Peyer's patch (tissue), 4 donors: ENCODE measurements around the gene PPIA. TPM values are rescaled to one million over a fixed set of nuclear protein-coding genes. Genes with fewer than 3 reads are reported as not detected.

Source experiments
- DNase-seq, 3 donors: peaks; one replicate each; pipeline ENCODE4 v3.0.0-alpha.2; 2017 to 2019
- H3K27ac ChIP-seq, 4 donors: fragments of 200-600 bp; sonication (generic); one replicate each; pipeline ENCODE4 v1.5.1; 2016 to 2019
- H3K27me3 ChIP-seq, 2 donors: fragments of 200-600 bp; sonication (generic); one replicate each; pipeline ENCODE4 v1.5.1; 2019
- H3K36me3 ChIP-seq, 3 donors: fragments of 200-600 bp; sonication (generic); one replicate each; pipeline ENCODE4 v1.5.1; 2016 to 2019
- H3K4me1 ChIP-seq, 4 donors: fragments of 200-600 bp; sonication (generic); one replicate each; pipeline ENCODE4 v1.5.1; 2016 to 2019
- H3K4me3 ChIP-seq, 4 donors: fragments of 200-600 bp; sonication (generic); 1 replicate in 3 of 4; 2 replicates in 1 of 4; pipeline ENCODE4 v1.5.1; 2016 to 2019; ENCODE audit warnings: mild to moderate bottlenecking in 1 of 4
- H3K9me3 ChIP-seq, 4 donors: fragments of 200-600 bp; sonication (generic); one replicate each; pipeline ENCODE4 v1.5.1; 2016 to 2019; ENCODE audit warnings: mild to moderate bottlenecking in 1 of 4
- CTCF ChIP-seq, 6 experiments: fragments of 450-650 bp in 4 of 6; fragments of 200-600 bp in 2 of 6; sonication (generic) in 1 of 6; IDR thresholded peaks; one replicate each; pipeline ENCODE4 v1.5.1; 2017 to 2019; ENCODE audit warnings: antibody characterized with exemption in 6 of 6, mild to moderate bottlenecking in 3 of 6, moderate library complexity in 1 of 6
- POLR2A ChIP-seq, 2 donors: fragments of 450-650 bp; IDR thresholded peaks; one replicate each; pipeline ENCODE4 v1.5.1; 2017; ENCODE audit warnings: antibody characterized with exemption in 2 of 2, mild to moderate bottlenecking in 2 of 2, moderate library complexity in 2 of 2
- total RNA-seq, 4 donors: library from RNA; depleted of rRNA; stranded (reverse); fragments of >200 nt; gene quantifications; one replicate each; pipeline ENCODE4 v1.1.0, GENCODE V29; 2016

The PPIA gene
- total RNA-seq: 1,000 to 10,000 TPM in 1 of 4 donors, 100 to 1,000 TPM in 3; 565 to 1,018 (median 894) TPM

- peak within 1 kb of the TSS; percentile 95 to 100 (median 99) for H3K27ac ChIP-seq
- peaks cover 0 to 29% (median 0%) of the 10 kb centered on the region in 3 donors for H3K36me3 ChIP-seq
- no peaks in the 10 kb centered on the region for H3K9me3 ChIP-seq
- peak; percentile 97 to 99 (median 99) for DNase-seq
- H3K4me1 ChIP-seq: peaks cover 0 to 15% (median 8%) of the 10 kb centered on the region in 4 donors
- TF ChIP-seq CTCF (IDR thresholded peaks at IDR 0.05): no peak
- peak; percentile 85 to 96 for TF ChIP-seq POLR2A (IDR thresholded peaks at IDR 0.05)
- H3K4me3 ChIP-seq: peak within 1 kb of the TSS; percentile 64 to 91 (median 88)
- H3K27me3 ChIP-seq: no peaks in the 10 kb centered on the region
Measured at GRCh38 chr7:44796504-44797328, at the start of gene PPIA. TSS of gene PPIA (plus strand) at chr7:44796681. CDS start at chr7:44796725, 44 bp downstream.

- H3K27me3 ChIP-seq: no peaks in the 10 kb centered on the region
- H3K4me1 ChIP-seq: peaks cover 0 to 27% (median 21%) of the 10 kb centered on the region in 4 donors
- TF ChIP-seq POLR2A (IDR thresholded peaks at IDR 0.05) (peak; percentile 49 to 63), CTCF (IDR thresholded peaks at IDR 0.05) (peak in 1 of 6 experiments; percentile 9)
- H3K9me3 ChIP-seq: no peaks in the 10 kb centered on the region
- no peaks in the 10 kb centered on the region for H3K36me3 ChIP-seq
- peak within 1 kb of the TSS; percentile 85 to 99 (median 94) for H3K4me3 ChIP-seq
- DNase-seq: peak; percentile 93 to 96 (median 96)
- peak within 1 kb of the TSS; percentile 99 to 100 (median 100) for H3K27ac ChIP-seq
Measured at GRCh38 chr7:44748045-44748947, 48.2 kb upstream of the PPIA start, which contains the start of gene ZMIZ2. TSS of gene ZMIZ2 (plus strand) at chr7:44748847. CDS start at chr7:44756250, 7,403 bp downstream.

- no peaks in the 10 kb centered on the region for H3K9me3 ChIP-seq
- peak overlapping the region; percentile 99 to 100 (median 100) for H3K27ac ChIP-seq
- no peaks in the 10 kb centered on the region for H3K36me3 ChIP-seq
- H3K27me3 ChIP-seq: no peaks in the 10 kb centered on the region
- peaks cover 0 to 30% (median 21%) of the 10 kb centered on the region in 4 donors for H3K4me1 ChIP-seq
- TF ChIP-seq POLR2A (IDR thresholded peaks at IDR 0.05) (no peak), CTCF (IDR thresholded peaks at IDR 0.05) (no peak)
- DNase-seq: peak in 1 of 3 donors; percentile 73
- peak overlapping the region; percentile 85 to 99 (median 94) for H3K4me3 ChIP-seq
Measured at GRCh38 chr7:44748948-44749731, 47.3 kb upstream of the PPIA start.

GRCh38 chr7:44749992-44750391, 46.5 kb upstream of the PPIA start:
- H3K4me1 ChIP-seq: peaks cover 0 to 30% (median 23%) of the 10 kb centered on the region in 4 donors
- TF ChIP-seq CTCF (IDR thresholded peaks at IDR 0.05) (no peak), POLR2A (IDR thresholded peaks at IDR 0.05) (no peak)
- H3K4me3 ChIP-seq: peak overlapping the region in 3 of 4 donors; percentile 85 to 99 (median 98)
- no peaks in the 10 kb centered on the region for H3K36me3 ChIP-seq
- no peaks in the 10 kb centered on the region for H3K9me3 ChIP-seq
- no peaks in the 10 kb centered on the region for H3K27me3 ChIP-seq
- H3K27ac ChIP-seq: peak overlapping the region in 2 of 4 donors; percentile 99
- DNase-seq: no peak
